GM23338 (cell line): Measurements from ENCODE around the gene RASA3. TPM values are rescaled to one million over a fixed set of nuclear protein-coding genes. Genes with fewer than 3 reads are reported as not detected.
"Not testable (repeated sequence)": the region's sequence is repeated elsewhere in the genome, so short reads cannot be mapped to it uniquely, and the experiment has no call there.

Source experiments
- ATAC-seq: fragments of 200-7000 bp; cut with Tn5 transposase; 3 replicates; pipeline ENCODE4 v1.9.1; 2020
- DNase-seq: peaks from one replicate; pipeline ENCODE4 v3.0.0-alpha.2; 2015; ENCODE audit warnings: low spot score
- H2AFZ ChIP-seq: fragments of 200-600 bp; sonication (generic); 2 replicates; pipeline ENCODE4 v1.8.0; 2016; ENCODE audit warnings: antibody characterized with exemption, mild to moderate bottlenecking, moderate library complexity
- H3F3A ChIP-seq: fragments of 200-600 bp; sonication (generic); replicated peaks from 2 replicates; pipeline ENCODE4 v1.8.0; 2017; ENCODE audit warnings: antibody characterized with exemption, mixed run types, low read depth
- H3K27ac ChIP-seq: fragments of 200-600 bp; sonication (generic); 2 replicates; pipeline ENCODE4 v1.6.1; 2016; ENCODE audit warnings: low read depth
- H3K27me3 ChIP-seq: fragments of 200-600 bp; sonication (generic); 2 replicates; pipeline ENCODE4 v1.8.0; 2016; ENCODE audit warnings: mild to moderate bottlenecking, mixed run types, moderate library complexity; ENCODE audit not compliant: insufficient read depth
- H3K36me3 ChIP-seq: fragments of 200-600 bp; sonication (generic); 2 replicates; pipeline ENCODE4 v1.8.0; 2016; ENCODE audit warnings: mild to moderate bottlenecking; ENCODE audit not compliant: insufficient read depth
- H3K4me1 ChIP-seq: fragments of 200-600 bp; sonication (generic); 2 replicates; pipeline ENCODE4 v1.8.0; 2016; ENCODE audit warnings: mild to moderate bottlenecking, moderate library complexity; ENCODE audit not compliant: insufficient read depth
- H3K4me2 ChIP-seq: fragments of 200-600 bp; sonication (generic); 2 replicates; pipeline ENCODE4 v1.7.1; 2017; ENCODE audit warnings: mixed run types
- H3K4me3 ChIP-seq: fragments of 200-600 bp; sonication (generic); 2 replicates; pipeline ENCODE4 v1.6.1; 2016; ENCODE audit warnings: mixed run types
- H3K79me2 ChIP-seq: fragments of 200-600 bp; sonication (generic); replicated peaks from 2 replicates; pipeline ENCODE4 v1.8.0; 2017; ENCODE audit warnings: mild to moderate bottlenecking; ENCODE audit not compliant: insufficient read depth
- H3K9me2 ChIP-seq: fragments of 200-600 bp; sonication (generic); 2 replicates; pipeline ENCODE4 v1.8.0; 2017; ENCODE audit not compliant: insufficient read depth
- H4K20me1 ChIP-seq: fragments of 200-600 bp; sonication (generic); replicated peaks from 2 replicates; pipeline ENCODE4 v1.8.0; 2017; ENCODE audit warnings: mild to moderate bottlenecking; ENCODE audit not compliant: insufficient read depth
- H3K27ac Mint-ChIP-seq: 2 replicates; pipeline ENCODE4 v1.8.0; 2020; ENCODE audit warnings: inconsistent platforms, mild to moderate bottlenecking, moderate library complexity, mixed read lengths
- H3K27me3 Mint-ChIP-seq: 3 replicates; pipeline ENCODE4 v1.8.0; 2022; ENCODE audit warnings: low read depth, mild to moderate bottlenecking, moderate library complexity, mixed read lengths, inconsistent platforms; ENCODE audit not compliant: insufficient read depth, poor library complexity
- H3K36me3 Mint-ChIP-seq: 3 replicates; pipeline ENCODE4 v1.8.0; 2021; ENCODE audit warnings: low read depth, mild to moderate bottlenecking, inconsistent platforms, moderate library complexity, mixed read lengths
- H3K4me1 Mint-ChIP-seq: 3 replicates; pipeline ENCODE4 v1.8.0; 2020; ENCODE audit warnings: mild to moderate bottlenecking, inconsistent platforms, mixed read lengths
- H3K4me3 Mint-ChIP-seq: 3 replicates; pipeline ENCODE4 v1.8.0; 2021; ENCODE audit warnings: moderate library complexity, mild to moderate bottlenecking, inconsistent platforms, mixed read lengths
- H3K9me3 Mint-ChIP-seq: 3 replicates; pipeline ENCODE4 v1.8.0; 2020; ENCODE audit warnings: moderate library complexity, mild to moderate bottlenecking, inconsistent platforms, mixed read lengths
- STAT1 ChIP-seq: IDR thresholded peaks from one replicate; pipeline ENCODE4 v1.6.1; 2016; ENCODE audit warnings: antibody characterized with exemption; ENCODE audit not compliant: unreplicated experiment
- ZNF331 ChIP-seq: fragments of 250-450 bp; sonication (Bioruptor Pico); IDR thresholded peaks from 2 replicates; pipeline ENCODE4 v1.5.0; 2020; ENCODE audit warnings: low read depth, mild to moderate bottlenecking, moderate library complexity
- ZNF462 ChIP-seq: fragments of 250-450 bp; sonication (Bioruptor Pico); IDR thresholded peaks from 2 replicates; pipeline ENCODE4 v1.5.0; 2020; ENCODE audit warnings: mild to moderate bottlenecking, moderate library complexity
- polyA plus RNA-seq: library from polyadenylated mRNA; unstranded; fragments of >200 nt; fragmentation: Nextera tagmentation; extraction: Ambion mirVana; gene quantifications from 2 replicates; pipeline ENCODE4 v1.2.1, GENCODE V29; 2016
- total RNA-seq: library from RNA; depleted of rRNA; stranded (reverse); fragments of >200 nt; shearing (Covaris generic); gene quantifications from 2 replicates; pipeline ENCODE4 v1.2.3, GENCODE V29; 2014

RASA3 gene
- total and polyA plus RNA-seq, 2 experiments from 2014 or later = 11.2 to 20.7 TPM

GRCh38 chr13:114149774-114150740 is 17.6 kb upstream of the RASA3 start (continued):
- TF ChIP-seq ZNF462 (CRISPR knock-in tag) (no peak), ZNF331 (CRISPR knock-in tag) (no peak), STAT1 (no peak)

- H3K4me1 Mint-ChIP-seq = peaks cover 10% of the 10 kb centered on the region
- DNase-seq, H3K27me3 Mint-ChIP-seq, H3K4me1 ChIP-seq, H3K4me3 Mint-ChIP-seq, H3K36me3 ChIP-seq, H3K36me3 Mint-ChIP-seq, H3K79me2 ChIP-seq, H3K9me2 ChIP-seq, H2AFZ ChIP-seq, H3K4me3 ChIP-seq, H3K27ac Mint-ChIP-seq, H3K9me3 Mint-ChIP-seq, H3K27me3 ChIP-seq, H3K27ac ChIP-seq, H4K20me1 ChIP-seq, H3F3A ChIP-seq, ATAC-seq, H3K4me2 ChIP-seq: not testable (repeated sequence)
These were observed 16.5 kb upstream of the RASA3 start for GRCh38 chr13:114148886-114149285.
